Nephron progenitor cell (in vitro differentiated cells): ENCODE results near the gene UBN2.
A peak's percentile ranks its signal among the peaks of the same experiment; 100 is the strongest.

Experiments used
- DNase-seq: peaks from one replicate; pipeline ENCODE4 v3.0.0; 2021
- H3K27ac Mint-ChIP-seq: 2 replicates; pipeline ENCODE4 v1.8.0; 2021; ENCODE audit warnings: mild to moderate bottlenecking, moderate library complexity, mixed read lengths
- H3K27me3 Mint-ChIP-seq: 2 replicates; pipeline ENCODE4 v1.8.0; 2021; ENCODE audit warnings: mild to moderate bottlenecking, low read depth, mixed read lengths; ENCODE audit not compliant: poor library complexity
- H3K36me3 Mint-ChIP-seq: 2 replicates; pipeline ENCODE4 v1.8.0; 2021; ENCODE audit warnings: low read depth, mixed read lengths
- H3K4me1 Mint-ChIP-seq: 2 replicates; pipeline ENCODE4 v1.8.0; 2021; ENCODE audit warnings: mixed read lengths
- H3K4me3 Mint-ChIP-seq: 2 replicates; pipeline ENCODE4 v1.8.0; 2021; ENCODE audit warnings: mild to moderate bottlenecking, moderate library complexity, mixed read lengths
- H3K9me3 Mint-ChIP-seq: 2 replicates; pipeline ENCODE4 v1.8.0; 2021; ENCODE audit warnings: mild to moderate bottlenecking, moderate library complexity, mixed read lengths
- TF ChIP-seq, protein P1 (sequence below): fragments of 200-600 bp; sonication (generic); IDR thresholded peaks from 2 replicates; pipeline ENCODE4 v1.5.0; 2021; ENCODE audit warnings: antibody characterized with exemption

UBN2 gene

DNA sequence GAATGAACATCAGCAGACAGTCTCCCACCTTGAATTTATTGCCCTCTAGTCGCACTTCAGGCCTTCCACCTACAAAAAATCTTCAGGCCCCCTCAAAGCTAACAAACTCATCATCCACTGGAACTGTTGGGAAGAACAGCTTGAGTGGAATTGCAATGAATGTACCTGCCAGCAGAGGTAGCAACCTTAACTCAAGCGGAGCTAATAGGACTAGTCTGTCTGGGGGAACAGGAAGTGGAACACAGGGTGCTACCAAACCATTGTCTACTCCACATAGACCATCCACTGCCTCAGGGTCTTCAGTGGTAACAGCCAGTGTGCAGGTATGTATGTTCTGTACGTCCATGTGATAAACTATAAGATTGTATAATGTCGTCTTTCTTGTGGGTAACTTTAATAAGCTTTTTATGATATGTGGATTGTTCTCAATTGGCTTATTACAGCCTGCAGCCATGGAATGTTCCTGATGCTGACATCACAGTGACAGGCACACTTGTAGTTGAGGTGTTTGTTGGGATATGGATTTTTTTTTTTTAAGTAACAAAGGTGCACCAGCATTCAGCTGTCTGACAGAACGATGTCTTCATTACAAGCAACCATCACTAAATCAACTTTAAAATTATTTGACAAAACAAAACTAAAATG lies 53.3 kb downstream of the UBN2 start:
- no peak overlapping the region for H3K4me3 Mint-ChIP-seq
- peaks cover 58% of the 10 kb centered on the region for H3K36me3 Mint-ChIP-seq
- H3K27ac Mint-ChIP-seq: no peak overlapping the region
- H3K27me3 Mint-ChIP-seq: no peaks in the 10 kb centered on the region
- H3K4me1 Mint-ChIP-seq: no peaks in the 10 kb centered on the region
- no peaks in the 10 kb centered on the region for H3K9me3 Mint-ChIP-seq
- DNase-seq: no peak
- TF ChIP-seq, protein P1, sequence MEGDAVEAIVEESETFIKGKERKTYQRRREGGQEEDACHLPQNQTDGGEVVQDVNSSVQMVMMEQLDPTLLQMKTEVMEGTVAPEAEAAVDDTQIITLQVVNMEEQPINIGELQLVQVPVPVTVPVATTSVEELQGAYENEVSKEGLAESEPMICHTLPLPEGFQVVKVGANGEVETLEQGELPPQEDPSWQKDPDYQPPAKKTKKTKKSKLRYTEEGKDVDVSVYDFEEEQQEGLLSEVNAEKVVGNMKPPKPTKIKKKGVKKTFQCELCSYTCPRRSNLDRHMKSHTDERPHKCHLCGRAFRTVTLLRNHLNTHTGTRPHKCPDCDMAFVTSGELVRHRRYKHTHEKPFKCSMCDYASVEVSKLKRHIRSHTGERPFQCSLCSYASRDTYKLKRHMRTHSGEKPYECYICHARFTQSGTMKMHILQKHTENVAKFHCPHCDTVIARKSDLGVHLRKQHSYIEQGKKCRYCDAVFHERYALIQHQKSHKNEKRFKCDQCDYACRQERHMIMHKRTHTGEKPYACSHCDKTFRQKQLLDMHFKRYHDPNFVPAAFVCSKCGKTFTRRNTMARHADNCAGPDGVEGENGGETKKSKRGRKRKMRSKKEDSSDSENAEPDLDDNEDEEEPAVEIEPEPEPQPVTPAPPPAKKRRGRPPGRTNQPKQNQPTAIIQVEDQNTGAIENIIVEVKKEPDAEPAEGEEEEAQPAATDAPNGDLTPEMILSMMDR: no peak

DNA sequence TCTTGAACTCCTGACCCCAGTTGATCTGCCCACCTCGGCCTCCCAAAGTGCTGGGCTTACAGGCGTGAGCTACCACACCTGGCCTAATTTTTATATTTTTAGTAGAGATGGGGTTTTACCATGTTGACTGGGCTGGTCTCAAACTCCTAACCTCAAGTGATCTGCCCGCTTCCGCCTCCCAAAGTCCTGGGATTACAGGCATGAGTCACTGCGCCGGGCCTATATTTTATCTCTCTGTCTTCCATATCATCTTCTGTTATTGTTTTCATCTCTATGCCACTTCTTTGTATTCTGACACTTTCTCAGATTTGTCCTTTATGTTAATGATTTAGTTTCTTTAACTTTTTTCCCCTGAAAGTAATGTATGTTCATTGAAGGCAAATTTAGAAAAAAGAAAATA lies 55.1 kb downstream of the UBN2 start:
- TF ChIP-seq, protein P1: no peak
- Mint-ChIP-seq H3K36me3 (peaks cover 63% of the 10 kb centered on the region), H3K27me3 (no peaks in the 10 kb centered on the region), H3K27ac (peak overlapping the region; percentile 64), H3K4me3 (no peak overlapping the region), H3K9me3 (no peaks in the 10 kb centered on the region), H3K4me1 (no peaks in the 10 kb centered on the region)
- no peak for DNase-seq

DNA sequence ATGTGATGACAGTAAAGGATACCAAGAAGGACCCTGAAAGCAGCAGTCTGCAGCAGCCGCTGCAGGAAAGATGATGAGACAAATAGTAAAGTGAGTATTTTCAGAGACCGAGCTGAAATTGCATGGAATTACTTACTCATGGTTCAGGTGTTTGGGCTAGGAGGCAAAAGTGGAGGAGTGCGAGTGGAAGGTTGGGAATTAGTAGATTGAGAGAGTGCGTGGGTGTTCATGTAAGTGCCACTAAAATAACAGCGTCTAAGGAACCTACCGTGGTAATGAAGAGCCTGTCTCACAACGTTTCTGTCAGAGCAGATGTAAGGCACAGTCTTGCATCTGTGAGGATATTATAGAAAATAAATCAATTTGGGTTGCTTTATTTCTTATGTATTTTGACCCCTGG lies 61.8 kb downstream of the UBN2 start:
- Mint-ChIP-seq H3K4me1 (peaks cover 8% of the 10 kb centered on the region), H3K9me3 (no peaks in the 10 kb centered on the region), H3K4me3 (no peak overlapping the region), H3K36me3 (peaks cover 30% of the 10 kb centered on the region), H3K27ac (peak overlapping the region; percentile 56), H3K27me3 (no peaks in the 10 kb centered on the region)
- DNase-seq: no peak
- TF ChIP-seq, protein P1: no peak

DNA sequence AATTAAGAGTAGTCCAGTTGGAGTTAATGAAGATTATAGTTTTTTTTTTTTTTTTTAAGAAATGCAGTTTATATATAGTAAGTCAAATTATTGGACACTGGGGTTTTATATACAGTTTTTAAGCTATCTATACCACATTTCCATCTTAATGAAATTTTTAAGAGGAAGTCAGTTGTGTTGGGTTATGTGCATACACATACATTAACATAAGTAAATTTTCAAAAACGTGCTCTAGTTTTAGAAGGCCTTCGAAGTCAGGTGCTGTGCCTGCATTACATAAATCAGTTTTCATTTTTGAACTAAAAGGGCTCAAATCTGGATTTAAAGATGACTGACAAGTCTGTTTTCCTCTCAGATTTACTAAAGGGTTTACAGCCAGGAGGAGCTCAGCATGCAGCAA lies 62.5 kb downstream of the UBN2 start:
- peaks cover 11% of the 10 kb centered on the region for H3K4me1 Mint-ChIP-seq
- H3K9me3 Mint-ChIP-seq: no peaks in the 10 kb centered on the region
- H3K27ac Mint-ChIP-seq: peak overlapping the region; percentile 29
- H3K36me3 Mint-ChIP-seq: peaks cover 25% of the 10 kb centered on the region
- TF ChIP-seq, protein P1: no peak
- H3K4me3 Mint-ChIP-seq: no peak overlapping the region
- H3K27me3 Mint-ChIP-seq: no peaks in the 10 kb centered on the region
- no peak for DNase-seq

DNA sequence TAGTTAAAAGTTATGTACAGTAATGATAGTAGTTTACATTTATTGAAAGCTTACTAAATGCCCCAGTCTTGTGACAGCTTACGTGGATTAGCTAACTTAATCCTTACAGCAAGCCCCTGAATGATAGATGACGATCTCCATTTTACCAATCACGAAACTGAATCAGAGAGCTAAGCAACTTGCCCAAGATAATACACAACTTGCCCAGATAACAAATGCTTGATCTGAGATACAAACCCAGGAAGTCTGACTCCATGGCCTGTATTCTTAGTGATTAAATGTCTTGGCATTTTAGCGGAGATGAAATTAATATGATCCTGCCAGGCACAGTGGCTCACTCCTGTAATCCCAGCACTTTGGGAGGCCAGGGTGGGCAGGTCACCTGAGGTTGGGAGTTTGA lies 63.2 kb downstream of the UBN2 start:
- no peak overlapping the region for H3K27ac Mint-ChIP-seq
- no peaks in the 10 kb centered on the region for H3K9me3 Mint-ChIP-seq
- TF ChIP-seq, protein P1: no peak
- H3K4me3 Mint-ChIP-seq: no peak overlapping the region
- H3K36me3 Mint-ChIP-seq: peaks cover 23% of the 10 kb centered on the region
- H3K4me1 Mint-ChIP-seq: peaks cover 11% of the 10 kb centered on the region
- H3K27me3 Mint-ChIP-seq: no peaks in the 10 kb centered on the region
- no peak for DNase-seq

DNA sequence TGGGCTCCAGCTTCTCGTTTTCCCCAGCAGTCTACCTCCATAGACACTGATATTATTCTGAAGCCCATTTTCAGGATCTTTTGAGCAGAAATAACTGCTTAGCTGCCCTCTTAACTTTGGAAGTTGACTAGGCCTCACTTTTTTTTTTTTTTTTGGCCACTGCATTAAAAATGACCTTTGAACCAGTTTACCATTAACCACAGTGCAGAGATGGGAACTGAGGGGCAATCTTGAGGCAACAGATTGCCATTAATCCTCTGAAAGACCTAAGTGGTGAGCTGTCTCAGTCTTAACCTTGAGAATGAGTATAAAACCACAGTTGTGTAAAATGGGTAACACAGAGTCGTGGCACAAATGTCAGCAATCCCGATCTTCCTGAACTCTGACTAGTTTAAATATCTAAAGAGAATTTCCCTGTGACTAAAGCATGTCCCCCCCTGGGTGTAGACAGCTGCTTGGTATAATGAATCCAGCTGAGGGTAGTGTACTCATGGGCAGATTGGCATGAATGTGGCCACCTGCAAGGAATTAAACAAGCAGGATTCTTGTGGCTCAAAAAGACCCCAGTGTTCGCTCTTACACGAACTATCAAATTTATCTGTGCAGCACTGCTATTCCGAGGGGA lies 64.0 kb downstream of the UBN2 start:
- Mint-ChIP-seq H3K4me1 (peaks cover 11% of the 10 kb centered on the region), H3K4me3 (no peak overlapping the region), H3K36me3 (peaks cover 22% of the 10 kb centered on the region), H3K9me3 (no peaks in the 10 kb centered on the region), H3K27ac (peak overlapping the region; percentile 41), H3K27me3 (no peaks in the 10 kb centered on the region)
- TF ChIP-seq, protein P1: no peak
- no peak for DNase-seq
